H9 (cell line): ENCODE data around the gene HAL. TPM values are rescaled to one million over a fixed set of nuclear protein-coding genes. Genes with fewer than 3 reads are reported as not detected.

Source experiments
- DNase-seq: peaks from one replicate; pipeline ENCODE4 v3.0.0-alpha.2; 2017
- H2AFZ ChIP-seq: one replicate; pipeline ENCODE4 v1.6.1; 2013; ENCODE audit warnings: mild to moderate bottlenecking, low read length, control low read depth, moderate library complexity
- H2AK5ac ChIP-seq: 2 replicates; pipeline ENCODE4 v1.6.1; 2013; ENCODE audit warnings: low read length, control low read depth, mixed read lengths; ENCODE audit not compliant: insufficient read length
- H2BK120ac ChIP-seq: one replicate; pipeline ENCODE4 v1.6.1; 2013; ENCODE audit warnings: low read depth, mild to moderate bottlenecking, low read length, control low read depth, inconsistent platforms; ENCODE audit not compliant: poor library complexity, severe bottlenecking
- H2BK12ac ChIP-seq: 2 replicates; pipeline ENCODE4 v1.6.1; 2013; ENCODE audit warnings: low read length, control low read depth, mixed read lengths, low read depth; ENCODE audit not compliant: insufficient read length
- H2BK15ac ChIP-seq: 2 replicates; pipeline ENCODE4 v1.6.1; 2013; ENCODE audit warnings: low read depth, low read length, control low read depth
- H2BK20ac ChIP-seq: one replicate; pipeline ENCODE4 v1.6.1; 2013; ENCODE audit warnings: low read depth, mild to moderate bottlenecking, low read length, control low read depth, inconsistent platforms; ENCODE audit not compliant: poor library complexity, severe bottlenecking
- H2BK5ac ChIP-seq: 2 replicates; pipeline ENCODE4 v1.6.1; 2013; ENCODE audit warnings: low read length, control low read depth, mixed read lengths; ENCODE audit not compliant: insufficient read length
- H3K14ac ChIP-seq: 2 replicates; pipeline ENCODE4 v1.6.1; 2013; ENCODE audit warnings: low read length, control low read depth; ENCODE audit not compliant: insufficient read depth
- H3K18ac ChIP-seq: 2 replicates; pipeline ENCODE4 v1.6.1; 2013; ENCODE audit warnings: low read depth, mild to moderate bottlenecking, mixed read lengths, low read length, control low read depth; ENCODE audit not compliant: insufficient read length
- H3K23ac ChIP-seq: 2 replicates; pipeline ENCODE4 v1.6.1; 2013; ENCODE audit warnings: low read length, control low read depth, mixed read lengths, low read depth; ENCODE audit not compliant: insufficient read length
- H3K23me2 ChIP-seq: 2 replicates; pipeline ENCODE4 v1.6.1; 2013; ENCODE audit warnings: low read depth, mild to moderate bottlenecking, mixed read lengths, low read length, control low read depth; ENCODE audit not compliant: insufficient read length, poor library complexity, severe bottlenecking
- H3K27ac ChIP-seq: 2 replicates; pipeline ENCODE4 v1.5.1; 2013; ENCODE audit warnings: low read length, control low read depth, mixed read lengths, low read depth; ENCODE audit not compliant: insufficient read length
- H3K27me3 ChIP-seq: 2 replicates; pipeline ENCODE4 v1.6.1; 2013; ENCODE audit warnings: low read length, control low read depth, inconsistent platforms; ENCODE audit not compliant: insufficient read depth
- H3K4ac ChIP-seq: 2 replicates; pipeline ENCODE4 v1.6.1; 2013; ENCODE audit warnings: low read depth, mild to moderate bottlenecking, control low read depth, inconsistent platforms, low read length, moderate library complexity
- H3K4me1 ChIP-seq: 2 replicates; pipeline ENCODE4 v1.6.1; 2013; ENCODE audit warnings: low read length, control low read depth, inconsistent platforms; ENCODE audit not compliant: insufficient read depth
- H3K4me2 ChIP-seq: 2 replicates; pipeline ENCODE4 v1.6.1; 2013; ENCODE audit warnings: low read length, control low read depth, mixed read lengths; ENCODE audit not compliant: insufficient read length, insufficient read depth
- H3K56ac ChIP-seq: 2 replicates; pipeline ENCODE4 v1.6.1; 2013; ENCODE audit warnings: low read depth, mild to moderate bottlenecking, mixed read lengths, low read length, control low read depth; ENCODE audit not compliant: insufficient read length
- H3K79me1 ChIP-seq: 2 replicates; pipeline ENCODE4 v1.6.1; 2013; ENCODE audit warnings: low read depth, mild to moderate bottlenecking, moderate library complexity, low read length, control low read depth, inconsistent platforms; ENCODE audit not compliant: insufficient read depth, poor library complexity, severe bottlenecking
- H3K79me2 ChIP-seq: 2 replicates; pipeline ENCODE4 v1.6.1; 2013; ENCODE audit warnings: low read length, control low read depth, inconsistent platforms; ENCODE audit not compliant: insufficient read depth
- H3K9ac ChIP-seq: 2 replicates; pipeline ENCODE4 v1.6.1; 2013; ENCODE audit warnings: low read length, control low read depth, mixed read lengths; ENCODE audit not compliant: insufficient read length; ENCODE audit errors: extremely low read depth
- H3K9me3 ChIP-seq: one replicate; pipeline ENCODE4 v1.6.1; 2013; ENCODE audit warnings: low read depth, low read length, inconsistent platforms; ENCODE audit not compliant: control insufficient read depth
- H3T11ph ChIP-seq: one replicate; pipeline ENCODE4 v1.6.1; 2013; ENCODE audit warnings: mild to moderate bottlenecking, low read length, control low read depth, inconsistent platforms
- H4K20me1 ChIP-seq: one replicate; pipeline ENCODE4 v1.6.1; 2013; ENCODE audit not compliant: control insufficient read depth, insufficient read length, insufficient read depth
- H4K5ac ChIP-seq: 2 replicates; pipeline ENCODE4 v1.6.1; 2013; ENCODE audit warnings: low read depth, mild to moderate bottlenecking, mixed read lengths, low read length, control low read depth; ENCODE audit not compliant: insufficient read length
- H4K8ac ChIP-seq: replicated peaks from 2 replicates; pipeline ENCODE4 v1.6.1; 2013; ENCODE audit warnings: low read length, control low read depth, mixed read lengths, low read depth; ENCODE audit not compliant: insufficient read length
- H4K91ac ChIP-seq: 2 replicates; pipeline ENCODE4 v1.6.1; 2013; ENCODE audit warnings: low read depth, mild to moderate bottlenecking, moderate library complexity, mixed read lengths, low read length, control low read depth; ENCODE audit not compliant: insufficient read length
- H3K27ac Mint-ChIP-seq, 3 experiments: 2 replicates in 2 of 3; 3 replicates in 1 of 3; pipeline ENCODE4 v1.8.0; 2020 to 2021; ENCODE audit warnings: mixed read lengths in 3 of 3, mild to moderate bottlenecking in 1 of 3, moderate library complexity in 1 of 3
- H3K27me3 Mint-ChIP-seq: 2 replicates; pipeline ENCODE4 v1.8.0; 2021; ENCODE audit warnings: low read depth, mild to moderate bottlenecking, moderate library complexity, mixed read lengths
- H3K36me3 Mint-ChIP-seq, 3 experiments: 2 replicates in 2 of 3; 3 replicates in 1 of 3; pipeline ENCODE4 v1.8.0; 2020 to 2021; ENCODE audit warnings: low read depth in 3 of 3, mixed read lengths in 3 of 3; ENCODE audit not compliant: insufficient read depth in 1 of 3
- H3K4me1 Mint-ChIP-seq, 2 experiments: 2 replicates each; pipeline ENCODE4 v1.8.0; 2020; ENCODE audit warnings: mixed read lengths in 2 of 2
- H3K4me3 Mint-ChIP-seq, 2 experiments: 2 replicates in 1 of 2; 3 replicates in 1 of 2; pipeline ENCODE4 v1.8.0; 2020 to 2021; ENCODE audit warnings: mild to moderate bottlenecking in 2 of 2, mixed read lengths in 2 of 2, moderate library complexity in 1 of 2
- H3K9me3 Mint-ChIP-seq, 2 experiments: 2 replicates in 1 of 2; 3 replicates in 1 of 2; pipeline ENCODE4 v1.8.0; 2020; ENCODE audit warnings: mild to moderate bottlenecking in 2 of 2, mixed read lengths in 2 of 2, moderate library complexity in 1 of 2
- WGBS: extraction: QIAGEN DNeasy Blood & Tissue Kit; methylation state at CpG from one replicate; pipeline ENCODE4 v1.1.7; 2013; ENCODE audit warnings: missing lambda C conversion rate, low lambda C conversion rate, mixed read lengths; ENCODE audit not compliant: insufficient read length; ENCODE audit errors: extremely low coverage; 5-methylcytosine and 5-hydroxymethylcytosine counted together
- total RNA-seq: library from RNA; stranded (reverse); gene quantifications from 2 replicates; pipeline ENCODE4 v1.2.1, GENCODE V29; 2021
- TF ChIP-seq, protein P1 (sequence below): fragments of 200-600 bp; sonication (generic); conservative IDR thresholded peaks from 3 replicates; pipeline ENCODE4 v1.8.0; 2021; ENCODE audit warnings: antibody characterized with exemption, mild to moderate bottlenecking

Gene HAL
- total RNA-seq, 1 experiment from 2014 or later: 0.35 TPM

DNA sequence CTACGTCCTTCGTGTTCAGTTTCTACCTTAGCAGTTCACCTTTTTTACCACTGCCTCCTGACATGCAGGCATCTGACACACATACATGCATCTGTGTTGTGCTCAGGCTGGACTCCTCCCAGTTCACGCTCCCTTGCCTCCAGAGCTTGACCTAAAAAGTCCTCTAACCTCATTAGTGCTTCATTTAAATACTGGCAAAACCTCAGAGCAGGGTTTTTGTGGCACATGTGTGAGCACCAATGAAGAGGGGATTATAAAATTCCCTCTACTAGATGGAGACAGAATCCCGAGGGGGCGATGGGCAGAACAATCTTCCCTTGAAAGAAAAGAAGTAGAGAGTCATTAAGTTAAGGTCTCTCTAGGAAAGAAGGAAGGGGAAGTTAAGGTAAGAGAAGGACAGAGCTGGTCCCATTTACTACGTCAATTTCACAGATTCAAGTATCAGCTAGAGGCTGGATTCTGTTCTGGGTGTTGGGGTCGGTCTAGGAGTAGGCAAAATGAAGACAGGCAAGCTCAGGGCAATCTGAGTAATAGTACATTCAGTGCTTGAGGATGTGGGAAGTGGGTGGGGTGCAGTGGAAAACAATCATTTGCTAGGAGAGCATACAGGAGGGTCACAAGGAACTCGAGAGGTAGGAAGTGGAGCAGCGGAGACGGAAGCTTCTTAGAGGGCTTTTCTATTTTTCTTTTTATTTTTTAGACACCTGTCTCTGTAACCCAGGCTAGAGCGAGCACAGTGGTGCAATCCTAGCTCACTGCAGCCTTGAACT lies 7.5 kb downstream of the HAL start:
- H2BK15ac ChIP-seq: no peak overlapping the region
- no peak overlapping the region for H3K4me2 ChIP-seq
- H3K23me2 ChIP-seq: no peaks in the 10 kb centered on the region
- H4K91ac ChIP-seq: no peak overlapping the region
- no peak overlapping the region for H2BK5ac ChIP-seq
- no peak overlapping the region for H3K23ac ChIP-seq
- no peak for DNase-seq
- no peaks in the 10 kb centered on the region for H3K27me3 ChIP-seq
- Mint-ChIP-seq H3K9me3 (no peaks in the 10 kb centered on the region), H3K4me3 (no peak overlapping the region), H3K27me3 (peaks cover 6% of the 10 kb centered on the region), H3K27ac (no peak overlapping the region; a peak in 1 of 7 replicates), H3K4me1 (peaks cover 34 to 35% of the 10 kb centered on the region in 2 experiments), H3K36me3 (no peaks in the 10 kb centered on the region)
- H2BK12ac ChIP-seq: no peak overlapping the region
- H3K14ac ChIP-seq: no peak overlapping the region
- no CpG with 5 or more reads among the region's 11 CpGs for WGBS
- no peak overlapping the region for H2AK5ac ChIP-seq
- no peaks in the 10 kb centered on the region for H4K20me1 ChIP-seq
- H3T11ph ChIP-seq: no peak overlapping the region
- TF ChIP-seq, protein P1, sequence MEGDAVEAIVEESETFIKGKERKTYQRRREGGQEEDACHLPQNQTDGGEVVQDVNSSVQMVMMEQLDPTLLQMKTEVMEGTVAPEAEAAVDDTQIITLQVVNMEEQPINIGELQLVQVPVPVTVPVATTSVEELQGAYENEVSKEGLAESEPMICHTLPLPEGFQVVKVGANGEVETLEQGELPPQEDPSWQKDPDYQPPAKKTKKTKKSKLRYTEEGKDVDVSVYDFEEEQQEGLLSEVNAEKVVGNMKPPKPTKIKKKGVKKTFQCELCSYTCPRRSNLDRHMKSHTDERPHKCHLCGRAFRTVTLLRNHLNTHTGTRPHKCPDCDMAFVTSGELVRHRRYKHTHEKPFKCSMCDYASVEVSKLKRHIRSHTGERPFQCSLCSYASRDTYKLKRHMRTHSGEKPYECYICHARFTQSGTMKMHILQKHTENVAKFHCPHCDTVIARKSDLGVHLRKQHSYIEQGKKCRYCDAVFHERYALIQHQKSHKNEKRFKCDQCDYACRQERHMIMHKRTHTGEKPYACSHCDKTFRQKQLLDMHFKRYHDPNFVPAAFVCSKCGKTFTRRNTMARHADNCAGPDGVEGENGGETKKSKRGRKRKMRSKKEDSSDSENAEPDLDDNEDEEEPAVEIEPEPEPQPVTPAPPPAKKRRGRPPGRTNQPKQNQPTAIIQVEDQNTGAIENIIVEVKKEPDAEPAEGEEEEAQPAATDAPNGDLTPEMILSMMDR: no peak
- no peak overlapping the region for H4K5ac ChIP-seq
- H4K8ac ChIP-seq: no peak overlapping the region
- H2AFZ ChIP-seq: no peak overlapping the region
- no peak overlapping the region for H2BK120ac ChIP-seq
- H3K56ac ChIP-seq: no peak overlapping the region
- no peak overlapping the region for H3K18ac ChIP-seq
- peaks cover 8% of the 10 kb centered on the region; the same call in 1 of the 2 replicates for H3K4me1 ChIP-seq
- H2BK20ac ChIP-seq: no peak overlapping the region
- no peak overlapping the region for H3K9ac ChIP-seq
- H3K9me3 ChIP-seq: no peaks in the 10 kb centered on the region
- no peaks in the 10 kb centered on the region for H3K79me1 ChIP-seq
- H3K79me2 ChIP-seq: no peaks in the 10 kb centered on the region
- no peak overlapping the region for H3K27ac ChIP-seq
- no peak overlapping the region for H3K4ac ChIP-seq
